Stimulated activated CD8-positive, alpha-beta memory T cell treated with anti-CD3 and anti-CD28 coated beads, Interleukin-15, amount 100 ng/mL, for 24 hours (primary cell): Measurements from ENCODE around the gene LIPM.

Experiments used
- DNase-seq: peaks from one replicate; pipeline ENCODE4 v3.0.0-alpha.2; 2020; ENCODE audit warnings: low read depth

LIPM gene

DNA sequence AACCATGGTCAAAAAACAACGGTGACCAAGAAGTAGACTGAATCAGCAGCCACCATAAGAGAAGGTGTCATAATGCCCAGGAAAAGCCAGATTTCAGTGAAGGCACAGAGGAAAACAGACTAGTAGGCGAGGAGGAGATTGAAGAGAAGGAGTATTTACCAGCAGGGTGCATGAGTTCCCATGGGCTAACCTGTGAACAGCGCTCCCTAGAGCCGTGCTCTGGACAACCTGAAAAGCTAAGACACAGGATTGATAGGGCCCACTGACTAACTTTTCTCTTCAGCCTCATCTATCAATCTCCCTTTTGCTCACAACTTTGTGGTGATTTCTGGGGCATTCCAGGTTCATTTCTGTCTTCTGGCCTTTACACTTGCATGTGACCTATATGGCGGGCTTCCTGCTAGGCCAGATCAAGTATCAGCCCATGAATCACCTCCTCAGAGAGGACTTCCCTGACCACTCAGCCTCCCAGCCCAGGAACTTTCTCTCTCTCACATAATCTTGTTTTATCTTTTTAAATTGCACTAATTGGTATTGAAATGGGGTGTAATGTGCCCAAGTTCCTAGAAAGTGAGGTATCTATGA lies 36.3 kb downstream of the LIPM start:
- no peak for DNase-seq

GRCh38 chr10:88840104-88840503 lies 37.6 kb downstream of the LIPM start:
- no peak for DNase-seq

DNA sequence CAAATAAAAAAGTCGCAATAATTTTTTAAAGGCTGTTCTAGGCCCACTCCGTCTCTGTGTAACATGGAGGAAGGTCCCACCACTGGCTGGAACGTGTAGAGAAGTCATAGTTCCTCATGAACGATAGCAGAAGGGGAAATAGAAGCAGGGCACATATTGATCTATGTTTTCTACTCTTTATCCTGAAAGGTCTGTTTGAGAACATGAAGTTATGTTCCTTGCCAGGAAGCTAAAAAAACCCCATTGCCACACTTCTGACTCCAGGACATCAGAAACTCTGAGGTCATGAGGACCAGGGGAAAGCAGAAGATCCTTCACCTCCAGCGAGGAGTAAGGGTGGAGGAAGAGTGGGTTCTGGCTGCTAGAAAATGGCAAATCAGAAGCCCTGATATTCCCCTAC lies 38.4 kb downstream of the LIPM start:
- no peak for DNase-seq

DNA sequence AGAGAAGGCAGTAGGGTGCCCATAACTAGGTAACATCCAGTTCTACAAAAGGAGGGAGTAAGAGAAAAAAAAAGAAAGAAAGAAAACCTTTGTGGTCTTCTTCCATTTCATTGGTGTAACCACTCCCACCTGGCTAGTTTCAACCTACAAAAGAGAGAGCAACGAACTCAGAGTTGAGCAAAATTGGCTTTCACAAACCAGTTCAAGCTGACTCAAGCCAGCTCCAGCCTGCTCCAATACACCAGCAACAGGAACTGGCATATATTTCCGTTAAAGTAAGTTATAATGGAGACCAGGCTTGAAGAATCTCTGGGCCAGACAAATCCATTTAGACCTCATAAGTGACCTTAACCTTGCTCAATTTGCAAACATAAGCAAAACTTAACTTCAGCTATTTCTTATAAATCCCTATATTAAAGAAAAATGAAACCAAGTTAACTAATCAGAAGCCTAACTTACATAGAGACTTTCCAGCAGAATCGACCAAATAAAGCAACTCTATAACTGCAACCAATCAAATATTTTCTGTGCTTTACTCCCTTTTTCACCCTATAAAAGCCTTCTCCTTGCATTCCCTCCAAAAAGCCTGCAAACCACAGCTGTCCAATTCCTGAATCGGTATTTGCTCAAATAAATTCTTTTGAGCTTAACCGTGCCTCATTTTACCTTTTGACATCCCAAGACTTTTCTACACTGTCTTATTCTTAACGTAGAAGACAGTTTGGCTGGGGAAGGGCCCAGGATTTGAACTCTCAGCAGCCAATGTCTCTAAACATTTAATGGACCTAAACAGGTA lies 39.0 kb downstream of the LIPM start:
- no peak for DNase-seq

DNA sequence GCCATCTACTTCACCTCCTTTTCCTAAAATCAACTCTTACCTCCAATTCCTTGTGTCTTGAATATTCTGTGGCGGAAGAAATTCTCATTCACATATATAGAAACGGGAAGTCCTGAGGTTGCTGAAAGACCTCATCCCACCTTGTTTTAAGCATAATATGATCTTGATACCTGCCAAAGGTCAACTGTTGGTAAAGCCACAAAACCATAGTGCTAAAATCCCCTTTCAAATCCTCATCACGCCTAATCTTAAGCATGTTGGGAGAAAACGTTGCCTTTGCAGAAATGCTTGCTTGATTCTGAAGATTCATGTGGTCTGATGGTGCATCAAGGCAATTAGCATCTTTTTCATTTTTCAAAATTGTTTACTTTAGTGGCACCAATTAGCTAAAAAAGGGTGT lies 40.6 kb downstream of the LIPM start:
- no peak for DNase-seq

GRCh38 chr10:88848499-88848898 lies 46.0 kb downstream of the LIPM start:
- no peak for DNase-seq

- DNase-seq, result no peak
Measured at GRCh38 chr10:88849234-88849633, 46.7 kb downstream of the LIPM start.

DNA sequence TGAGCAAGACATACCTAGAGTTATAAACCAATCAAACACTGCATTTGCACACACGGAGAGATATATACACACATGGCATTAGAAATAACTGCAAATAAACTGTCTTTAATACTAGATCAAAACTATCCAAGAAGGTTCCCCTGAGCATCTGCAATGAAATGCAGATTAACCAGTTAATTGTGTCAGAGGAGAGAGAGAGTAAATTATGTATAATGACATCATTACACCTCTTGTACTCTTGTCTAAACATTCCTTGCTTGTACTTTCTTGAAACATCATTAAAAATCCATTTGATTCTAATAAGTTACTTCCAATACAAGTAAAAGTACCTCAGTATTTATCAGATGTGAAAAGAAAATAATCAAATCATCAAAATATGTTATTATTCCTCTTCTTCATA lies 48.2 kb downstream of the LIPM start:
- no peak for DNase-seq

DNA sequence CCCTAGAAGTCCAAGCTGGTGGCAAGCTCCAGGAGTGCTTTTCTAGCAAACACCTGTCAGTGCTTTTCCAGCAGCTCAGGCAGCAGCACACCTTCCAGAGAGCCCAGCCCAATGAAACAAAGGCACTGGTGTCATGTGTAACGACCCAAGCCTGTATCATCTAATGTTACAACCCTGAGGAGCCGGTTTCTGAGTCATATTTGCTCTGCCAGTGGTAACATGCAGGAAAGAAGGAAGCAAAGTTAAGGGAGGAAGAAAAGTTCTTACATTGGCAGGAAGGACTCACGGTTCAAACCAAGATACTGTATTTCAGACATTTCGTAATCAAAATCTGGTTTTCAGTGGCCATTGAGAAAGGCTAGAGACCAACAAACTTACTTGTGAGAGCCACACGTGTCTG lies 49.2 kb downstream of the LIPM start, which contains the start of gene ANKRD22:
Gene ANKRD22, minus strand, starts transcription at position 139 of the 400 bp plus-strand sequence. CDS start 237 bp downstream, outside the sequence.
- DNase-seq, result no peak

GRCh38 chr10:88852327-88852726 lies 49.8 kb downstream of the LIPM start:
- DNase-seq, result no peak

GRCh38 chr10:88853155-88853881 lies 50.8 kb downstream of the LIPM start:
- no peak for DNase-seq

GRCh38 chr10:88854684-88855083 lies 52.2 kb downstream of the LIPM start:
- DNase-seq, result no peak

DNA sequence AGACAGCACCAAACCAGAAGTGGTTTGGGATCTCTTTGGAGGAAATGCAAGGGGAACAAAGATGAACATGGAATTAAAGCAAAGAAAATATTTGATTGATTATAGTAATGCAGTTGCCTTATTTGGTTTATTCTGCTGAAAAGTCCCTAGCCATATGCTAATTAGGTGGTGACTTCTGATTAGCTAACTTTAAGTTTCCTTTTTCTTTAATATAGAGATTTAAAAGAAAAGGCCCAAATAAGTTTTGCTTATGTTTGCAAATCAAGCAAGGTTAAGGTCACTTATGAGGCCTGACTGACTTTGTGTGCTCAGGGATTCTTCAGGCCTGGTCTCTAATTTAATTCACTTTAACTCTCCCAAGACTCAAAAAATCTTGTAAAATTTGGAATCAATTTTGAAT lies 55.3 kb downstream of the LIPM start:
- DNase-seq, result no peak

DNA sequence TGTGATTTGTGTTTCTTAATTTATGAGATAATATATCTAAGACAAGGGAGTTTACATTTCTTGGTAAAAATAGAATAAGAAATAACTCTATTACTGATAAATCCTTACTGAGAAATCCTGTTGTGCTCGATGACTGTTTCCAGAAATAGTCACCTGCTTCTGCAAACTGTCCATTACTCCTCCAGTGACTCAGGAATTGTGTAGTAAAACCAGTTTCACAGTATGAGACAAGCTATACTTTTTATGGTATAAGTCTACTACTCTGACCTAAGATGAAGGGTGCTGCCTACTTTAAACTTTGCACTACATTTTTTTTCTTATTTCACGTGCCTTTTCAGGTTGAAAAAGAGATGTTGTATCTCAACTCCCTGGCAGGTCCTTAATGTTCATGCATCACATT lies 56.0 kb downstream of the LIPM start:
- DNase-seq, result no peak

- DNase-seq, result no peak
Measured at GRCh38 chr10:88861036-88861435, 58.5 kb downstream of the LIPM start.

DNA sequence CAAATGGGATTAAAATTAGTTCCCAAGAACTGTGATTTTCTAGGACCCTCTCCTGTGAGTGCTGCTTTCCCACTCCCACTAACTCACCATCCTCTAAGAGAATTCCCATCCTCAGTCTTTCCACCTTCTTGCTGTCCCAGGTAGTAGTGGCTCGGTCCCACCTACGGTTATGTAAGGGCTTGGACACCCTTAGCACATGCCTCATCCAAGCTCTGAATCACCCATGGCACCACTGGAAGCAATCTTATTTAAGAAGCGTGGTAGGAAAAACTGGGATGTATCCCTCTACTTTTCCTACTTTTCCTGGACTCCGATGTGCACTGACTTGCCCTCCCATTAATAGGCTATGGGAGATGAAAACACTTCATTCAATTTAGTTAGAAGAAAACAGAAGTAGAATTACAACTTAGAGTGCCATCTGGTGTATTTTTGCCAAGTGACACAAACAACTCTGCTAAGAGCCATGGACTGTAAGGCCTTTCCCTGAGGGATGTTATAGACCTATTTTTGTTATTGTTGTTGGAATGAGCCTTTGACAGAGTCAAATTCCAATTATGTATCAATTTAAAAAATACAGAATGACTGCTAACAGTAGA lies 62.8 kb downstream of the LIPM start:
- DNase-seq, result no peak

- DNase-seq, result no peak
Measured at GRCh38 chr10:88866454-88866853, 63.9 kb downstream of the LIPM start.

DNA sequence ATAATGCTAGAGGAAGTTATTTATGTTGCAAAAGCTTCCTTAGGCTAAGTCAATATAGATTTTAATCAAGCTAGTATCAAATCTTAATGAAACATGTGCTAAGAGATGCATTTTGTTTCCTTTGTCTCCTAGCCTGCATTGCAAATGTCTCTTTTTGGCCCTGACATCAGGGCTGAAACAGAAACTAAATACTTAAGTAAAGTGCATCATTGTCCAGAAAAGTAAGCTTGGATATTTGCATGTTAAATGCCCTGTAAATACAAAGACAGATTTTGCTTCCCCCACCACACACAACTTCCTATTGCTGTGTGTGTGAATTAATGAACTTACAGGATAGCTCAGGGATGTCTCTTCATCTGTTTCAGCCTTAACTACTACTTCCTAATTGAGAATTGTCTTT lies 67.6 kb downstream of the LIPM start:
- no peak for DNase-seq
